GM12878 (cell line): ENCODE results near the gene SCNN1B.

Experiments
- CTCF ChIP-seq, 3 experiments: IDR thresholded peaks in 2 of 3; conservative IDR thresholded peaks in 1 of 3; 2 replicates each; pipeline ENCODE4 v1.5.1; 2011; ENCODE audit warnings: low read depth in 3 of 3, low read length in 3 of 3, mild to moderate bottlenecking in 3 of 3, control low read depth in 2 of 3, moderate library complexity in 2 of 3, inconsistent platforms in 1 of 3, mixed read lengths in 1 of 3; ENCODE audit not compliant: control insufficient read depth in 2 of 3, insufficient read depth in 1 of 3; ENCODE audit errors: extremely low read depth in 1 of 3
- POLR2AphosphoS5 ChIP-seq: IDR thresholded peaks from 2 replicates; pipeline ENCODE4 v1.6.1; 2011; ENCODE audit warnings: mild to moderate bottlenecking, low read length, inconsistent platforms
- REST ChIP-seq: IDR thresholded peaks from 2 replicates; pipeline ENCODE4 v1.6.1; 2012; ENCODE audit warnings: mild to moderate bottlenecking, low read depth, low read length
- SMC3 ChIP-seq: IDR thresholded peaks from 2 replicates; pipeline ENCODE4 v1.6.1; 2011; ENCODE audit warnings: low read length, improper control_type of control experiment, borderline replicate concordance

- TF ChIP-seq REST, result no peak
- TF ChIP-seq CTCF (IDR thresholded peaks at IDR 0.05 in 2 of 3, conservative IDR thresholded peaks at IDR 0.05 in 1 of 3; ENCODE audit: control insufficient read depth in 2 of 3, extremely low read depth in 1 of 3, insufficient read depth in 1 of 3, low read depth in 3 of 3, low read length in 3 of 3), result no peak
- no peak for TF ChIP-seq SMC3
- no peak for TF ChIP-seq POLR2AphosphoS5
These were observed 92.2 kb downstream of the SCNN1B start for GRCh38 chr16:23394141-23394831.
